Activated T-cell treated with anti-CD3 and anti-CD28 coated beads, Interleukin-2, amount 50 U/mL, for 4 hours (primary cell): Measurements from ENCODE around the gene NKIRAS2. TPM values are rescaled to one million over a fixed set of nuclear protein-coding genes. Genes with fewer than 3 reads are reported as not detected.
A peak's percentile ranks its signal among the peaks of the same experiment; 100 is the strongest.
"Not testable (repeated sequence)": the region's sequence is repeated elsewhere in the genome, so short reads cannot be mapped to it uniquely, and the experiment has no call there.

Experiments used
- ATAC-seq, 2 donors: fragments of 200-7000 bp; cut with Tn5 transposase; one replicate each; pipeline ENCODE4 v1.10.0; 2021
- DNase-seq: peaks from one replicate; pipeline ENCODE4 v3.0.0-alpha.2; 2020
- H3K27me3 Mint-ChIP-seq: one replicate; pipeline ENCODE4 v1.8.0; 2021; ENCODE audit warnings: low read depth, mixed read lengths
- H3K36me3 Mint-ChIP-seq: one replicate; pipeline ENCODE4 v1.8.0; 2022; ENCODE audit warnings: mixed read lengths; ENCODE audit not compliant: insufficient read depth
- H3K4me1 Mint-ChIP-seq: one replicate; pipeline ENCODE4 v1.8.0; 2021; ENCODE audit warnings: low read depth, mixed read lengths
- H3K4me3 Mint-ChIP-seq: one replicate; pipeline ENCODE4 v1.8.0; 2021; ENCODE audit warnings: mild to moderate bottlenecking, moderate library complexity, mixed read lengths
- H3K9me3 Mint-ChIP-seq: one replicate; pipeline ENCODE4 v1.8.0; 2021; ENCODE audit warnings: mixed read lengths
- total RNA-seq, 3 donors: library from RNA; stranded (reverse); gene quantifications; one replicate each; pipeline ENCODE4 v1.2.1, GENCODE V29; 2021

The NKIRAS2 gene
- total RNA-seq, 3 donors from 2014 or later, result 33.4 to 35.8 (median 34.2) TPM

DNA sequence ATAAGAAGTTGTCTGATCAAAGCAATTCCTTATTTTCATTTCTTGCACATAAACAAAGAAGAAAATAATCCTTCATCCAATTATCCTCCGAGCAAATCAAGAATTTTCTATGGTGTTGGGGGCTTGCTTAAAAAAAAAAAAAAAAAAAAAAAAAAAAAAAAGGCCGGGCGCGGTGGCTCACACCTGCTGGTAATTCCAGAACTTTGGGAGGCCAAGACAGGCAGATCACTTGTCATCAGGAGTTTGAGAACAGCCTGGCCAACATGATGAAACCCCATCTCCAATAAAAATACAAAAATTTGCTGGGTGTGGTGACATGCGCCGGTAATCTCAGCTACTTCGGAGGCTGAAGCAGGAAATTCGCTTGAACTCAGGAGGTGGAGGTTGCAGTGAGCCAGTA lies 34.0 kb upstream of the NKIRAS2 start:
- Mint-ChIP-seq H3K4me3 (no peak overlapping the region), H3K27me3 (no peaks in the 10 kb centered on the region), H3K36me3 (peaks cover 47% of the 10 kb centered on the region), H3K9me3 (no peaks in the 10 kb centered on the region), H3K4me1 (peaks cover 5% of the 10 kb centered on the region)
- ATAC-seq (no peak), DNase-seq (no peak)

DNA sequence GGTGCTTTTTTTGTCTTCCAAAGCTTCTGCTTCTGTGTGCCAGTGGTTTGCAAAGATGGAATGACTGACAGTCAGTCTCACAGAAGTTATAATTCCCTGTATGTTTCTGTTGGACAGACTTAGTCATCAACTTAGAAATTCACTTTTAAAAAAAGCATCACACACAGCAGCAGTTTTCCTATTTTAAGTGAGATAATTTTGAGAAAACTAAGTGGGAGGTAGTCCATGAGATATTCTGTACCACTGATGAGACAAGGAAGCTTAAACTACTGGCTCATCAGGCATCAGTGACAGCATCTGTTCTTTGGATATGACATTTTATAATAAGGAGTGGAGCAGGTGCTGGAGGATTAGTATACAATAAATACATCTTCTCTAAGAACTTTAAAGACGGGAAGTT lies 33.3 kb upstream of the NKIRAS2 start:
- ATAC-seq (no peak), DNase-seq (no peak)
- no peak overlapping the region for H3K4me3 Mint-ChIP-seq
- H3K36me3 Mint-ChIP-seq, result peaks cover 52% of the 10 kb centered on the region
- H3K27me3 Mint-ChIP-seq, result no peaks in the 10 kb centered on the region
- peaks cover 5% of the 10 kb centered on the region for H3K4me1 Mint-ChIP-seq
- H3K9me3 Mint-ChIP-seq, result no peaks in the 10 kb centered on the region

DNA sequence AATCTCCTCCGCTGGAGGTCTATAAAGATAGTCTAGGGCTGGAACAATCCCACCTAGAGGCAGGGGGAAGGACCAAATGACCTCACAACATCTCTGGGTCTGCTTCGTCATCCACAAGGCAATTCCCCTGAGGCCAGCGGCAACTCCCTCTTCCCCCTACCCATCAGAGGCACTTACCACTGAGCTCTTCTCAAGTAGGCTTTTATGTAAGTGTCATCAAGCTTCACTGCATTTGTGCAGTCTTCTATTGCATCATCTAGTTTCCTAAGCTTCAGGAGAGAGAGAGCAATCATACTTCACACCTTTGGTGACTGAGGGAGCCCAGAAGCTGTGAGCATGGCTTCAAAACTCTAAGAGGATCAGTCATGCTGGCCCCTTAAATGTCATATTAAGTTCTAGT lies 32.2 kb upstream of the NKIRAS2 start:
- H3K4me3 Mint-ChIP-seq, result no peak overlapping the region
- H3K4me1 Mint-ChIP-seq, result peaks cover 5% of the 10 kb centered on the region
- H3K36me3 Mint-ChIP-seq, result peaks cover 53% of the 10 kb centered on the region
- H3K27me3 Mint-ChIP-seq, result no peaks in the 10 kb centered on the region
- H3K9me3 Mint-ChIP-seq, result no peaks in the 10 kb centered on the region
- DNase-seq (no peak), ATAC-seq (peak; percentile 69 to 82)

DNA sequence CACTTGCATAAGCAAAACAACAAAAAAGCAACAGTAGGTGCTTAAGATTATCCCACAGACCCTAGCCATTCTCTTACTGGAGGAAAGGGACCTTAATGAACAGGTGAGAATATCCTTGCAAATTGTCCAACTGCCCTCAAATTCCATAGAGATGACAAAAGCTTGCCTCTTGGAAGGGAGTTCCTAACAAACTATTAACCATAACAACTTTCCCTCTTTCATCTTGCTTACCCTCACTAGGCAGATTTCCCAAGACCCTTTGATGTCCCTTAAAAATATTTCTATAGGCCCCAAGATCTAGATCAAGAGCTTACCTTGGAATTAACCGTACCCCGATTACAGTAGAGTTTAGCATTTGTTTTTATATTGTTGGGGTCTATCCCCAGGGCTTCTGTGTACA lies 31.5 kb upstream of the NKIRAS2 start:
- Mint-ChIP-seq H3K9me3 (no peaks in the 10 kb centered on the region), H3K27me3 (no peaks in the 10 kb centered on the region), H3K4me3 (no peak overlapping the region), H3K36me3 (peaks cover 55% of the 10 kb centered on the region), H3K4me1 (peaks cover 5% of the 10 kb centered on the region)
- DNase-seq, result no peak
- no peak for ATAC-seq

DNA sequence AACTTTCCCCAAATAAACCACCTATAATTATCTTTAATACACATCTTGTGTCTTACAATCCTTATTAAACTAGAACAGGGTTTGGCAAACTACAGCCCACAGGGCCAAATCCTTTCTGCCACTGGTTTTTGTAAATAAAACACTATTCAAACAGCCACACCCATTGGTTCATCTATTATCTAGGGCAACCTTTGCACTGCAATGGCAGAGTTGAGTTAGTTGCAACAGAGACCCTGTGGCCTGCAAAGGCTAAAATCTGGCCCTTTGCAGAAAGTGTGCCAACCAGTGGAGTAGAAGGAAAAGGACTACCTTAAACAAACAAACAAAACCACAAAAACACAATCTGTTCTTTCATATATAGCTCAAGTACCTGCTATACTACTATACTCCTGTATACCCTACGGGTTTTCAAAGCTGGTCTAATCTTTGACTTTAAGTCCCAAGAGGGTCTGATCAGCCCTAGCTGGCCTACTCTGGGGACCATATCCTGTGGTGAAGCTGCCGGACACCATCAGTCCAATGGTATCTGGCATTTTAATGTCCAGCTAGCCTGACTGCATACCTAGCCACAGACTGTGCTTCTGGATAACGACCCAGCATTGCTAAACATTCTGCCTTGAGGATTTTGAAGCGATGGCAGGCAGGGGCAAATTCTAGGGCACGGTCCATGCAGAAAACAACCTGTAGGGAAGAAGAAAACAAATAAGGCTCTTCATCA lies 30.0 kb upstream of the NKIRAS2 start:
- DNase-seq (no peak), ATAC-seq (no peak)
- Mint-ChIP-seq H3K36me3 (peaks cover 53% of the 10 kb centered on the region), H3K4me1 (peaks cover 5% of the 10 kb centered on the region), H3K9me3 (no peaks in the 10 kb centered on the region), H3K27me3 (no peaks in the 10 kb centered on the region), H3K4me3 (no peak overlapping the region)

DNA sequence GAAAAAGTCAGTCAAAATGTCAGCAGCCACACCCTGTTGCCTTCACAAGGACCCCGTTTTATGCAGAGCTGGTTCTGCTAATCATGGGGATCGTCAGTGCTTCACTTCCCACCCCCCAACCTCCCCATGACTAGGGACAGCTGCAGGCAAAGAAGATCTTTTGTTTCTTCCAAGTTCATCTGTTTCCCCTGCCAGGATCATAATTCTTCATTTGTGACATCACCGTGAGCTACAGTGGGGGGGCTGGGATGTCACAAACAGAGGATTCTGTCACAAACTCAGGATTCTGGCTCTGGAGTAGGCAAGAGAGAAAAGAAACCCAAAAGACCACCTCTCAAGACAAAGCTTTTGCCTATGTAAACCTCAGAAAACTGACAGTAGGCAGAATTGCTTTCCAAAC lies 27.3 kb upstream of the NKIRAS2 start:
- Mint-ChIP-seq H3K9me3 (no peaks in the 10 kb centered on the region), H3K27me3 (no peaks in the 10 kb centered on the region), H3K36me3 (peaks cover 54% of the 10 kb centered on the region), H3K4me3 (no peak overlapping the region), H3K4me1 (peaks cover 10% of the 10 kb centered on the region)
- ATAC-seq, result no peak
- DNase-seq, result no peak

DNA sequence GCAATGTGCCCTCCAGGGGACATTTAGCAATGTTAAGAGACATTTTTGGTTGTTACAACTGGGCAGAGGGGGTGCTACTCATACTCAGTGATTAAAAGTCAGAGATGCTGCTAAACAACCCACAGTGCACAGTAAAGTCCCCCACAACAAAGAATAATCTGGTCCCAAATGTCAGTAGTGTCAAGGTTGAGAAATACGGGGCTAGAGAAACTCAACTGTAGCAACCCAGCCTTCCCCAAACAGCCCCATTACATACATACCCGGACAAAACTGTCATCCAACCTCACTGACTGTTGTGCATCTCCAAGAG lies 23.1 kb upstream of the NKIRAS2 start:
- Mint-ChIP-seq H3K9me3 (no peaks in the 10 kb centered on the region), H3K36me3 (peaks cover 34% of the 10 kb centered on the region), H3K27me3 (no peaks in the 10 kb centered on the region), H3K4me1 (peaks cover 9% of the 10 kb centered on the region), H3K4me3 (no peak overlapping the region)
- DNase-seq (no peak), ATAC-seq (no peak)

DNA sequence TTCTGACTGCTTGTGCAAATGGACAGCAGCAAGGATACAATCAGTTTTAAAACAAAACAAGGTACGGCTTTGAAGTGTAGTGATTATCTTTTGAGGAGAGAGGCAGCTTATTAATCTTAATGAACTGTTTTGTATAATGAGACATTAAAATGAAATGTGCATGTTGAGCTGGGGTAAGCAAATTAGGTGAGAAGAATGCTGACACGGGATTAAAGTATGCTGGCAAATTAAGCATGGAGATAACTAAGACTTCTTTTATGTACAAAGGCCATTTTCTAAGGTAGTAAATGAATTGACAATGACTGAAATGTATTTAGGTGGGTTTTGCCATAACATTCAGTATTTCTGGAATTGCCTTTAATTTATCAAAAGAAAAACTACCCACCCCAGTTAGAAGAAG lies 21.4 kb upstream of the NKIRAS2 start:
- ATAC-seq, result no peak
- peaks cover 12% of the 10 kb centered on the region for H3K4me1 Mint-ChIP-seq
- no peaks in the 10 kb centered on the region for H3K27me3 Mint-ChIP-seq
- H3K9me3 Mint-ChIP-seq, result no peaks in the 10 kb centered on the region
- no peak for DNase-seq
- H3K4me3 Mint-ChIP-seq, result no peak overlapping the region
- H3K36me3 Mint-ChIP-seq, result peaks cover 28% of the 10 kb centered on the region

DNA sequence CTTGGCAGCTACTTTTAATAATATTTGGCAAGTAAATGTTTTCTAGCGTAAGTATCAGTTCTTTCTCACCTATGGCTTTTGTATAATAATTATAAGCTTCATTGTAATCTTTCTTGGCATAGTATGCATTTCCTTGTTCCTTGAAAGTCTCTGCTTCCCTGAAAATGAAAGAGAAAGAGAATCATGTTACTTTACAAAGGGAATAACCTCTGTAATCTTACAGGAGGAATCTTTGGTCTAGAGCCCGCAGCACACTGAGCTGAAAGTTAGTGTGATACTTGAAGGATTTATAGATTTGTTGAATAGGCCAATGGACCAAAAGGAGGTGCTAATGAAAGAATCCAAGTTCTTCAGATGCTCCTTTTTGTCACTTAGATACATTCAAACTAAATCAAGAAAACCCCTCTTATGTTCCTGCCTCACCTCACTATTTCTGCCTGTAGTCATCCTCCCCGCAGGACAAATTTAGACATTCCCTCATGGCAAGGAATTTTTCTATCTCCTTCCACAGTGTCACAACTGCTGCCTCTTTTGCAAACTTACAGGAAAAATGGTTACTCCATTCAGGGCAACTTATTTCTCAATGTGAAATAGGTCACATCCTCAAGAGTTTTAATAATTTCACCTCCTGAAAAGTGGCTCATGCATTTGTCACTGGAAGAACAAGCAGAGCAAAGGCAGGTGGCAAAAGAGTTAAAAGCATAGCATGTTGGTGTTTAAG lies 19.3 kb upstream of the NKIRAS2 start:
- Mint-ChIP-seq H3K4me1 (peaks cover 21% of the 10 kb centered on the region), H3K9me3 (no peaks in the 10 kb centered on the region), H3K36me3 (peaks cover 20% of the 10 kb centered on the region), H3K27me3 (no peaks in the 10 kb centered on the region), H3K4me3 (no peak overlapping the region)
- no peak for DNase-seq
- no peak for ATAC-seq

DNA sequence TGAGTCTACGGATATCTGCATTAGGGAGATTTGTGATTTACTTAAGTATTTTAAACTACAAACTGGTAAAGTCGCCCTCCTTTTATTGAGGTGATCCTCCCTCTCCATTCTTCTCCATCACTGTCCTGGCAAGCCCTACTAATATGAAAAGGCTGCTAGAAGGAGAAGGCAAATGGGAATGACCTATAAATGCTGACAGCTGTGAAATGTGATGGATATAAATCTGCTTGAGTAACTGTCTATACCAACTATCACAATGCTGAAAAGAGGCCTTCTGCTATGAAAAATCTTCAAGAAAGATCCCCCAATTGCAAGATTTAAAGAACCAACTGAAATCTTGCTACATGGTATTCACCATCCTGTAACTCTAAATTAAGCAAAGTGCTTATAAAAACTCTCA lies 18.2 kb upstream of the NKIRAS2 start:
- H3K9me3 Mint-ChIP-seq, result no peaks in the 10 kb centered on the region
- no peaks in the 10 kb centered on the region for H3K27me3 Mint-ChIP-seq
- no peak overlapping the region for H3K4me3 Mint-ChIP-seq

DNA sequence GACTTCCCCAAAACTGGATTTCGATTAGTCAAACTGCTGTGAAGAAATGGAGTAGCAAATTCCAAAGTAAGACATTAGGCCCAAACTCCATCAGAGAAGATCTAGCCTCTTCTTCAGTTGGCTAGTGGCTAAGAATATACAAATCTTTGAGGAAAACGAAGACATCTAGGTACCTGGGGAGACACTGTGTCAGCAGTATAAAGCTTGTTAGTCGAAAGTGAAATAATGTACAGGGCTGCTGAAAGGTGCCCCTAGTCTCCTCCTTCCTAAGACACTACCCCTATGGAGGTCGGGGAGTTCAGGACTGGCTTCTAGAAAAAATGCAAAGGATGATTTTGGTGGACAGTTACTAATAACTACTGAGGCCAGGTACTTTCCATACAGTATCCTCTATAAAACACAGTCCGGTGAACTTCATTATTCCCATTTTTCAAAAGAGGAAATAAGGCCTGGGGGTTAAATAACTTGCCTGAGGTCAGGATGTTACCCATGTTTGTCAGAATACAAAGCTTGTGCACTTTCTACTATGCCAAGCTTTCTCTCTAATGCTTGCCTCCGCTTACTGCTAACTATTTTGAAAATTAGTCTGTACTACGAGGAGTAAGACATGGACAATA lies 17.6 kb upstream of the NKIRAS2 start:
- no peak for ATAC-seq
- Mint-ChIP-seq H3K4me1 (peaks cover 15% of the 10 kb centered on the region), H3K4me3 (no peak overlapping the region), H3K27me3 (no peaks in the 10 kb centered on the region), H3K9me3 (no peaks in the 10 kb centered on the region), H3K36me3 (peaks cover 9% of the 10 kb centered on the region)
- no peak for DNase-seq

More for the DNA sequence above, 18.2 kb upstream of the NKIRAS2 start:
- Mint-ChIP-seq H3K4me1 (peaks cover 15% of the 10 kb centered on the region), H3K36me3 (peaks cover 13% of the 10 kb centered on the region)
- DNase-seq, result no peak
- ATAC-seq, result no peak

DNA sequence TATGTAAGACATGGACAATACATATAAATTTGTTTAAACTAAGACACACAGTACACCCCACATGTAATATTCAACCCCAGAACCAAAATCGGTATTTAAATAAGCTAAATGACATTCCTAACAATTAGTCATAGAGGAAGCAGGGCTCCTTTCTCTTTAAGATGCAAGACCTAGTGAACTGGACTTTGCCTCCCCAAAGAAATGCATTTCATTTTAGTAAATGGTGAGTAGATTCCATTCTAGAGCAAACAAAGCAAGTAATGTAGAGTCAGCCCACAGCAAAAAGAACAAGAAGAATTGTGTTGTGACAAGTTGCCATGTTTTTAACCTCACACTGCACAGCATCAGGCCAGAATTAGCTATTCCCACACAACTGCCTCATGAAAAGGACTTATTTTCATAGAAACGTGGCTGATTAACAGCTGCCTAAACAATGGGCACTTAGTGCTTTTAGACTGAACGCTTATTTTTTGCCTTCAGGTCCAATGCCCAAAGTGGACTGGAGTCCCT lies 17.0 kb upstream of the NKIRAS2 start:
- peaks cover 16% of the 10 kb centered on the region for H3K4me1 Mint-ChIP-seq
- no peaks in the 10 kb centered on the region for H3K9me3 Mint-ChIP-seq
- H3K36me3 Mint-ChIP-seq, result peaks cover 9% of the 10 kb centered on the region
- DNase-seq, result no peak
- H3K27me3 Mint-ChIP-seq, result no peaks in the 10 kb centered on the region
- H3K4me3 Mint-ChIP-seq, result no peak overlapping the region
- ATAC-seq, result no peak

DNA sequence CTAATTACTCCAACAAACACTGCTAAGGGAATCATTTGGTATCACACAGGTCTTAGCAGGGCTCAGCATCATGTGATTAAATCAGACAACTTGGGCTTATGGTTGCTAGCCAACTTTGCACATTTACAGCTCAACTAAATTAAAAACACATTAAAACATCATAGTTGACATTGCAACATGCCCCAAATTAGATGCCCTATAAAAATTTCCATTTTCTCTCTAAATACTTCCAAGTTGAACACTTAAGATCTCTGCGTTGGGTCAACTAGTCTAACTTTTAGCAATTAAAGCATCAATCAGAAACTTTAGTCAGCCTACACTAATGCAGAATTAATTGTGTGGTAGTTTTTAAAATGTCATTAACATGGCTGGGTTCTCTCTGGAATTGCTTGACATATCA lies 14.7 kb upstream of the NKIRAS2 start:
- Mint-ChIP-seq H3K4me1 (peaks cover 29% of the 10 kb centered on the region), H3K9me3 (no peaks in the 10 kb centered on the region), H3K27me3 (no peaks in the 10 kb centered on the region), H3K36me3 (peaks cover 12% of the 10 kb centered on the region), H3K4me3 (no peak overlapping the region)
- DNase-seq (no peak), ATAC-seq (no peak)

DNA sequence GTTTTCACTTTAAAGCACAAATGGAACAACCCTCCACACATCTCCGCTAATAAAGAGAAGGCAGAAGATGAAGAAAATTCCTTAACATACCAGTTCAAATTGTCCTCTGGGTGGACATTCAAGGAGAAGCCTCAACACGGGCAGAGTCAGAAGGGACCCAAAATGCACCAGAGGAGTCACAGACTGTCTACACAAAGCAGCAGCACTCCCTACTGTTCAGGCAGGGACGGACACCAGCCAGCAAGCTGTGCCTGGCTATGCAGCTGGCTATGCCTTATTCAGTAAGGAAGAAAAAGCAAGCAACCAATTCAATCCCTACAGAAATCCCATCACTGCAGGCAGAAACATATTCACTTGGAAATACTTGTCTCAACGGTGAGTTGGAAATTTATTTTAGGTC lies 10.7 kb upstream of the NKIRAS2 start:
- H3K4me1 Mint-ChIP-seq, result peaks cover 58% of the 10 kb centered on the region
- ATAC-seq (no peak), DNase-seq (no peak)
- peaks cover 12% of the 10 kb centered on the region for H3K36me3 Mint-ChIP-seq
- H3K4me3 Mint-ChIP-seq, result no peak overlapping the region
- H3K27me3 Mint-ChIP-seq, result no peaks in the 10 kb centered on the region
- H3K9me3 Mint-ChIP-seq, result no peaks in the 10 kb centered on the region

DNA sequence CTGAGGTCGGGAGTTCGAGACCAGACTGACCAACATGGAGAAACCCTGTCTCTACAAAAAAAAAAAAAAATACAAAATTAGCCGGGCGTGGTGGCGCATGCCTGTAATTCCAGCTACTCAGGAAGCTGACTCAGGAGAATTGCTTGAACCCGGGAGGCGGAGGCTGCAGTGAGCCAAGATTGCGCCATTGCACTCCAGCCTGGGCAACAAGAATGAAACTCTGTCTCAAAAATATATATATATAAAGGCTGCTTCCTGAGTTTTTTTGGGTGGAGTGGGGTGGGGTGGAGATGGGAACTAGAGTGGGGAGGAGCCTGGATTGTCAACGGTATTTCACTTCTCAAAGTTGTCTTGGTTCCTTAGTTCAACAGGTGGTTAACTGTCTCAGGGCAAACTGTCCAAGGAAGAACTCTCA lies 9.6 kb upstream of the NKIRAS2 start:
- not testable (repeated sequence) for H3K9me3 Mint-ChIP-seq, DNase-seq, ATAC-seq, H3K4me3 Mint-ChIP-seq, H3K27me3 Mint-ChIP-seq
- peaks cover 54% of the 10 kb centered on the region for H3K4me1 Mint-ChIP-seq
- H3K36me3 Mint-ChIP-seq, result peaks cover 12% of the 10 kb centered on the region
